Keratinocyte (primary cell): ENCODE measurements around the gene PBX4. TPM values are rescaled to one million over a fixed set of nuclear protein-coding genes. Genes with fewer than 3 reads are reported as not detected.

Experiments used
- DNase-seq: peaks from one replicate; pipeline ENCODE4 v3.0.0-alpha.2; 2011; ENCODE audit warnings: low read depth, missing footprints, low spot score
- FAIRE-seq: peaks from 2 replicates; lab custom pipeline; 2011; peaks lifted over from hg19 to GRCh38; lab: Jason Lieb, UNC
- H2AFZ ChIP-seq: 2 replicates; pipeline ENCODE4 v1.6.0; 2012; ENCODE audit warnings: low read length, control low read depth, inconsistent platforms; ENCODE audit not compliant: control insufficient read depth
- H3K27ac ChIP-seq: 2 replicates; pipeline ENCODE4 v1.5.1; 2011; ENCODE audit warnings: low read length; ENCODE audit not compliant: control insufficient read depth, insufficient read depth
- H3K27me3 ChIP-seq: 3 replicates; pipeline ENCODE4 v1.6.0; 2011; ENCODE audit warnings: low read length; ENCODE audit not compliant: control insufficient read depth, insufficient read depth; ENCODE audit errors: extremely low read depth
- H3K36me3 ChIP-seq, 2 experiments: 2 replicates in 1 of 2; 3 replicates in 1 of 2; pipeline ENCODE4 v1.5.1; 2011; ENCODE audit warnings: low read length in 2 of 2, mild to moderate bottlenecking in 1 of 2; ENCODE audit not compliant: control insufficient read depth in 2 of 2, insufficient read depth in 2 of 2; ENCODE audit errors: extremely low read depth in 1 of 2
- H3K4me1 ChIP-seq: 3 replicates; pipeline ENCODE4 v1.5.1; 2011; ENCODE audit warnings: low read length; ENCODE audit not compliant: control insufficient read depth, insufficient read depth; ENCODE audit errors: extremely low read depth
- H3K4me2 ChIP-seq: 3 replicates; pipeline ENCODE4 v1.6.0; 2011; ENCODE audit warnings: low read depth, low read length; ENCODE audit not compliant: control insufficient read depth, insufficient read depth; ENCODE audit errors: extremely low read depth
- H3K4me3 ChIP-seq, 3 experiments: fragments of 200-600 bp in 1 of 3; sonication (generic) in 1 of 3; 2 replicates in 2 of 3; 3 replicates in 1 of 3; pipeline ENCODE4 v1.5.1; 2011 to 2016; ENCODE audit warnings: low read length in 3 of 3, mild to moderate bottlenecking in 3 of 3, control low read depth in 2 of 3, inconsistent platforms in 1 of 3, low read depth in 1 of 3, mixed read lengths in 1 of 3, mixed run types in 1 of 3, moderate library complexity in 1 of 3; ENCODE audit not compliant: control insufficient read depth in 2 of 3, insufficient read depth in 2 of 3; ENCODE audit errors: extremely low read depth in 1 of 3
- H3K79me2 ChIP-seq: 2 replicates; pipeline ENCODE4 v1.6.0; 2012; ENCODE audit warnings: low read length; ENCODE audit not compliant: control insufficient read depth, insufficient read depth
- H3K9ac ChIP-seq: 3 replicates; pipeline ENCODE4 v1.6.0; 2011; ENCODE audit warnings: low read length; ENCODE audit not compliant: control insufficient read depth, insufficient read depth; ENCODE audit errors: extremely low read depth
- H3K9me1 ChIP-seq: 3 replicates; pipeline ENCODE4 v1.6.0; 2011; ENCODE audit warnings: low read length; ENCODE audit not compliant: control insufficient read depth, insufficient read depth; ENCODE audit errors: extremely low read depth
- H3K9me3 ChIP-seq: 2 replicates; pipeline ENCODE4 v1.5.1; 2012; ENCODE audit warnings: low read depth, low read length; ENCODE audit not compliant: control insufficient read depth
- H4K20me1 ChIP-seq: 3 replicates; pipeline ENCODE4 v1.6.0; 2011; ENCODE audit warnings: low read length; ENCODE audit not compliant: control insufficient read depth, insufficient read depth; ENCODE audit errors: extremely low read depth
- CTCF ChIP-seq, 3 experiments: IDR thresholded peaks in 1 of 3; conservative IDR thresholded peaks in 1 of 3; optimal IDR thresholded peaks in 1 of 3; 2 replicates in 2 of 3; 3 replicates in 1 of 3; pipeline versions ENCODE3 to v1.5.1; 2011; ENCODE audit warnings: low read length in 3 of 3, mild to moderate bottlenecking in 3 of 3, moderate library complexity in 2 of 3, control low read depth in 1 of 3, inconsistent platforms in 1 of 3; ENCODE audit not compliant: insufficient read depth in 2 of 3; ENCODE audit errors: extremely low read depth in 1 of 3
- EZH2 ChIP-seq: IDR thresholded peaks from one replicate; pipeline ENCODE4 v1.6.1; 2012; ENCODE audit warnings: inconsistent platforms, mild to moderate bottlenecking, low read length, moderate library complexity
- dilution Hi-C: fragments of 300-500 bp; cut with MboI; formaldehyde crosslinking; loops from one replicate; pipeline ENCODE4 v1.7.0; 2020; ENCODE audit warnings: low sequenced_read_pairs; ENCODE audit not compliant: extremely low pct_ligation_motif_present
- polyA plus RNA-seq, 5 experiments: library from polyadenylated mRNA; depleted of rRNA in 3 of 5; stranded (reverse) in 3 of 5; stranded (forward) in 1 of 5; unstranded in 1 of 5; fragments of >200 nt; gene quantifications; 1 replicate in 1 of 5; 2 replicates in 3 of 5; 3 replicates in 1 of 5; pipeline versions ENCODE4 v1.2.1 to v1.2.3, GENCODE V29; 2011 to 2012; ENCODE audit warnings: missing spikeins in 2 of 5, low read depth in 1 of 5, low replicate concordance in 1 of 5

The PBX4 gene
- polyA plus RNA-seq, 1 donor (not counting 4 experiments of a cell fraction or from before 2014, with no cell fraction given), result 1.7 TPM

- TF ChIP-seq EZH2 (no peak), CTCF (optimal IDR thresholded peaks at IDR 0.05 in 1 of 3, IDR thresholded peaks at IDR 0.05 in 1 of 3, conservative IDR thresholded peaks at IDR 0.05 in 1 of 3; ENCODE audit: extremely low read depth in 1 of 3, insufficient read depth in 2 of 3, low read length in 3 of 3) (no peak)
- Histone ChIP-seq H3K4me2 (no peak overlapping the region), H3K9me3 (no peaks in the 10 kb centered on the region), H3K27me3 (no peaks in the 10 kb centered on the region), H3K9me1 (no peaks in the 10 kb centered on the region), H3K36me3 (no peaks in the 10 kb centered on the region), H2AFZ (no peak overlapping the region), H3K79me2 (no peaks in the 10 kb centered on the region), H3K9ac (no peak overlapping the region), H3K4me3 (no peak overlapping the region), H3K4me1 (no peaks in the 10 kb centered on the region), H3K27ac (no peak overlapping the region), H4K20me1 (no peaks in the 10 kb centered on the region)
- no peak for DNase-seq
- no peak for FAIRE-seq
- dilution Hi-C loops, result no loop called here
Measured at GRCh38 chr19:19582471-19582870, 36.0 kb downstream of the PBX4 start.

GRCh38 chr19:19581391-19581790 lies 37.1 kb downstream of the PBX4 start:
- H3K9me3 ChIP-seq, result no peaks in the 10 kb centered on the region
- no peaks in the 10 kb centered on the region for H3K27me3 ChIP-seq
- FAIRE-seq (no peak), DNase-seq (no peak)
- no peaks in the 10 kb centered on the region for H3K4me1 ChIP-seq
- H2AFZ ChIP-seq, result no peak overlapping the region
- no peak overlapping the region for H3K27ac ChIP-seq
- dilution Hi-C loops, result no loop called here
- no peaks in the 10 kb centered on the region for H3K79me2 ChIP-seq
- H3K4me2 ChIP-seq, result no peak overlapping the region
- H3K9me1 ChIP-seq, result no peaks in the 10 kb centered on the region
- no peak overlapping the region for H3K9ac ChIP-seq
- H3K4me3 ChIP-seq, result no peak overlapping the region
- H4K20me1 ChIP-seq, result no peaks in the 10 kb centered on the region
- H3K36me3 ChIP-seq, result no peaks in the 10 kb centered on the region
- TF ChIP-seq EZH2, result no peak
- no peak for TF ChIP-seq CTCF (optimal IDR thresholded peaks at IDR 0.05 in 1 of 3, IDR thresholded peaks at IDR 0.05 in 1 of 3, conservative IDR thresholded peaks at IDR 0.05 in 1 of 3; ENCODE audit: extremely low read depth in 1 of 3, insufficient read depth in 2 of 3, low read length in 3 of 3)
